NB4 (cell line): ENCODE measurements around the gene CLPSL2.
A peak's percentile ranks its signal among the peaks of the same experiment; 100 is the strongest.

Experiments used
- DNase-seq: peaks from one replicate; pipeline ENCODE4 v3.0.0; 2010; ENCODE audit warnings: low read depth
- H3K4me3 ChIP-seq: one replicate; pipeline ENCODE4 v1.5.1; 2011; ENCODE audit warnings: mild to moderate bottlenecking, low read depth, low read length, moderate library complexity
- CTCF ChIP-seq: IDR thresholded peaks from one replicate; pipeline ENCODE4 v1.5.1; 2012; ENCODE audit warnings: low read depth, low read length
- MAX ChIP-seq: IDR thresholded peaks from 2 replicates; pipeline ENCODE4 v1.6.1; 2011; ENCODE audit warnings: low read depth, low read length
- MYC ChIP-seq: IDR thresholded peaks from 2 replicates; pipeline ENCODE4 v1.6.1; 2011; ENCODE audit warnings: low read depth, low read length
- POLR2A ChIP-seq: IDR thresholded peaks from 2 replicates; pipeline ENCODE4 v1.6.1; 2011; ENCODE audit warnings: mild to moderate bottlenecking; ENCODE audit not compliant: insufficient read length; ENCODE audit errors: extremely low read depth

CLPSL2 gene

GRCh38 chr6:35736982-35737412 is 39.4 kb upstream of the CLPSL2 start, which contains the start of gene ARMC12:
TSS of gene ARMC12 (plus strand) at chr6:35737032. CDS start at chr6:35737109, 77 bp downstream.
- DNase-seq: no peak
- H3K4me3 ChIP-seq: no peak within 1 kb of the TSS
- TF ChIP-seq MAX (no peak), POLR2A (no peak), MYC (no peak), CTCF (no peak)

- TF ChIP-seq MAX (peak; percentile 79), POLR2A (no peak), MYC (peak; percentile 78; the same call in 1 of the 2 replicates), CTCF (peak; percentile 78)
- no peak overlapping the region for H3K4me3 ChIP-seq
These were observed 38.8 kb upstream of the CLPSL2 start for GRCh38 chr6:35737413-35738211.

GRCh38 chr6:35739645-35740524 is 36.5 kb upstream of the CLPSL2 start:
- TF ChIP-seq MAX (no peak), POLR2A (no peak), CTCF (no peak), MYC (no peak)
- no peak for DNase-seq
- H3K4me3 ChIP-seq: no peak overlapping the region

More at GRCh38 chr6:35737413-35738211, 38.8 kb upstream of the CLPSL2 start:
- DNase-seq: peak; percentile 88

- TF ChIP-seq MYC: no peak
- TF ChIP-seq CTCF: no peak
- no peak for TF ChIP-seq MAX
- no peak for TF ChIP-seq POLR2A
- DNase-seq: no peak
- H3K4me3 ChIP-seq: no peak overlapping the region
These were observed 33.6 kb upstream of the CLPSL2 start for GRCh38 chr6:35742842-35743241.

GRCh38 chr6:35745509-35745908 is 30.9 kb upstream of the CLPSL2 start:
- no peak for TF ChIP-seq CTCF
- TF ChIP-seq POLR2A: no peak
- TF ChIP-seq MAX: no peak
- no peak for TF ChIP-seq MYC
- H3K4me3 ChIP-seq: no peak overlapping the region
- DNase-seq: no peak
